ENCODE results near the gene ERBIN.

DNA sequence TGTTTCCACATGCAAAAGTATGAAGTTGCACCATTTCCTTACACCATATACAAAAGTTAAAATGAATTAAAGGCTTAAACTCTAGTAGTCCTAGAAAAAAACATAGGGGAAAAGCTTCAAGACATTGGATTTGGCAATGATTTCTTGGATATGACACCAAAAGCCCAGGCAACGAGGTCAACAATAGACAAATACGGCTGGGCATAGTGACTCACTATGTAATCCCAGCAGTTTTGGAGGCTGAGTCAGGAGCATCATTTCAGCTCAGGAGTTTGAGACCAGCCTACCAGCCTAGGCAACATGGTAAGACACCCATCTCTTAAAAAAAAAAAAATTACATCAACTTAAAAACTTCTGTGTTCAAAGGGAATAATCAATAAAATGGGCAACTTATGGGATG lies 186.8 kb downstream of the ERBIN start:
- no peak for TF ChIP-seq CTCF (IDR thresholded peaks at IDR 0.05)
- TF ChIP-seq POLR2A (IDR thresholded peaks at IDR 0.05), result no peak
